Thoracic aorta (tissue), 2 donors: ENCODE measurements around the gene PDLIM5. TPM values are rescaled to one million over a fixed set of nuclear protein-coding genes. Genes with fewer than 3 reads are reported as not detected.

Experiments
- ATAC-seq: fragments of 150-250 bp; one replicate; pipeline ENCODE4 v1.8.0; 2017; ENCODE audit warnings: low read depth; ENCODE audit not compliant: insufficient number of reproducible peaks, low FRiP score
- DNase-seq: peaks from one replicate; pipeline ENCODE4 v3.0.0-alpha.2; 2020; ENCODE audit warnings: low spot score
- H3K27ac ChIP-seq, 2 donors: fragments of 200-600 bp; sonication (generic); 1 replicate in 1 of 2; 2 replicates in 1 of 2; pipeline ENCODE4 v1.5.1; 2016; ENCODE audit warnings: mild to moderate bottlenecking in 2 of 2, moderate library complexity in 2 of 2
- H3K27me3 ChIP-seq: fragments of 200-600 bp; sonication (generic); replicated peaks from 2 replicates; pipeline ENCODE4 v1.6.0; 2016; ENCODE audit warnings: mild to moderate bottlenecking; ENCODE audit not compliant: insufficient read depth
- H3K36me3 ChIP-seq: fragments of 200-600 bp; sonication (generic); one replicate; pipeline ENCODE4 v1.5.1; 2016
- H3K4me1 ChIP-seq, 2 donors: fragments of 200-600 bp; sonication (generic); 1 replicate in 1 of 2; 2 replicates in 1 of 2; pipeline versions ENCODE4 v1.5.1 to v1.6.0; 2016; ENCODE audit warnings: low read depth in 2 of 2, mild to moderate bottlenecking in 1 of 2; ENCODE audit not compliant: control insufficient read depth in 1 of 2
- H3K4me3 ChIP-seq: fragments of 200-600 bp; sonication (generic); 2 replicates; pipeline ENCODE4 v1.5.1; 2016; ENCODE audit warnings: mild to moderate bottlenecking
- H3K9me3 ChIP-seq: fragments of 200-600 bp; sonication (generic); 2 replicates; pipeline ENCODE4 v1.5.1; 2016
- total RNA-seq, 2 donors: library from RNA; depleted of rRNA; stranded (reverse); fragments of >200 nt; gene quantifications; one replicate each; pipeline versions ENCODE4 v1.1.0 to v1.2.3, GENCODE V29; 2016
- TF ChIP-seq, protein P1 (sequence below): fragments of 200-600 bp; sonication (generic); IDR thresholded peaks from one replicate; pipeline ENCODE4 v1.5.1; 2019; ENCODE audit warnings: antibody characterized with exemption

PDLIM5 gene
- total RNA-seq, 2 donors from 2014 or later = 275 to 328 TPM

DNA sequence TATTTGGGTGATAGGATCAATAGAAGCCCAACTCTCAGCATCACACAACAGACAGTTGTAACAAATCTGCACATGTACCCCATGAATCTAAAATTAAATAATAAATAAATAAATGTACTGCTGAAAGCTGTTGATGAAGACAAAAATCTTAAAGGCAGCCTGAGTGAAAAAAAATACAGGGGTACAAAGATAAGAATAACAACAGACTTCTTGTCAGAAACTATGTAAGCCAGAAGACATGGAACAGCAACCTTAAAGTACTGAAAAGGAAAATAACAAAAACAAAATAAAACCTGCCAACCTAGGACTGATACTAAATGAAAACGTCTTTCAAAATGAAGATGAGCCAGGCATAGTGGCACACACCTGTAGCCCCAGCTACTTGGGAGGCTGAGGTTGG is 25.0 kb upstream of the PDLIM5 start:
- H3K36me3 ChIP-seq = no peaks in the 10 kb centered on the region
- peaks cover 3 to 20% of the 10 kb centered on the region in 2 donors for H3K4me1 ChIP-seq
- TF ChIP-seq, protein P1, sequence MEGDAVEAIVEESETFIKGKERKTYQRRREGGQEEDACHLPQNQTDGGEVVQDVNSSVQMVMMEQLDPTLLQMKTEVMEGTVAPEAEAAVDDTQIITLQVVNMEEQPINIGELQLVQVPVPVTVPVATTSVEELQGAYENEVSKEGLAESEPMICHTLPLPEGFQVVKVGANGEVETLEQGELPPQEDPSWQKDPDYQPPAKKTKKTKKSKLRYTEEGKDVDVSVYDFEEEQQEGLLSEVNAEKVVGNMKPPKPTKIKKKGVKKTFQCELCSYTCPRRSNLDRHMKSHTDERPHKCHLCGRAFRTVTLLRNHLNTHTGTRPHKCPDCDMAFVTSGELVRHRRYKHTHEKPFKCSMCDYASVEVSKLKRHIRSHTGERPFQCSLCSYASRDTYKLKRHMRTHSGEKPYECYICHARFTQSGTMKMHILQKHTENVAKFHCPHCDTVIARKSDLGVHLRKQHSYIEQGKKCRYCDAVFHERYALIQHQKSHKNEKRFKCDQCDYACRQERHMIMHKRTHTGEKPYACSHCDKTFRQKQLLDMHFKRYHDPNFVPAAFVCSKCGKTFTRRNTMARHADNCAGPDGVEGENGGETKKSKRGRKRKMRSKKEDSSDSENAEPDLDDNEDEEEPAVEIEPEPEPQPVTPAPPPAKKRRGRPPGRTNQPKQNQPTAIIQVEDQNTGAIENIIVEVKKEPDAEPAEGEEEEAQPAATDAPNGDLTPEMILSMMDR = no peak
- DNase-seq (no peak), ATAC-seq (no peak)
- no peaks in the 10 kb centered on the region for H3K27me3 ChIP-seq
- no peak overlapping the region for H3K4me3 ChIP-seq
- no peak overlapping the region for H3K27ac ChIP-seq
- peaks cover 16% of the 10 kb centered on the region for H3K9me3 ChIP-seq

DNA sequence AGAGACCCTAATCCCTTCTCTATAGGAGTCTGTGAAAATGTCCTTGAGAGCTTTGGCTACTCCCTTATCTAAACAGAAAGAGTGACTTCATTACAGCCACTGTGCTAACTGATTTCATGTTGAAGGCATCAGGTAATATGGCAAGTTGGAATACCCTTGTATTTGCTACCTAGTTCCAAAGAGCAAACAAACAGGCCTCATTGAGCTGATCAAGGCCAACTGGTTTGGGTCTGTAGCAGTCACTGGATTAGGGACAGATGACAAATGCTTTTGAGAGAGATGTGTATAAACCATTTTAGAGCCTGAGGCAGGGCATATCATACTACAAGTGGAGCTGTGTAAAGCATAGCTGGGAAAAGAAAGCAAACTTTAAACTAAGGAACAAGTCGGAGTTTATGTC is 22.9 kb upstream of the PDLIM5 start:
- TF ChIP-seq, protein P1 = no peak
- Histone ChIP-seq H3K27ac (no peak overlapping the region), H3K9me3 (peaks cover 16% of the 10 kb centered on the region), H3K36me3 (no peaks in the 10 kb centered on the region), H3K27me3 (no peaks in the 10 kb centered on the region), H3K4me1 (peaks cover 0 to 9% of the 10 kb centered on the region in 2 donors), H3K4me3 (no peak overlapping the region)
- ATAC-seq (no peak), DNase-seq (no peak)

GRCh38 chr4:94430406-94430805 is 21.3 kb upstream of the PDLIM5 start:
- peaks cover 16% of the 10 kb centered on the region for H3K9me3 ChIP-seq
- ATAC-seq (no peak), DNase-seq (no peak)
- peaks cover 0 to 4% of the 10 kb centered on the region in 2 donors for H3K4me1 ChIP-seq
- H3K27me3 ChIP-seq = no peaks in the 10 kb centered on the region
- no peak overlapping the region for H3K27ac ChIP-seq
- TF ChIP-seq, protein P1 = no peak
- H3K4me3 ChIP-seq = no peak overlapping the region
- H3K36me3 ChIP-seq = no peaks in the 10 kb centered on the region

DNA sequence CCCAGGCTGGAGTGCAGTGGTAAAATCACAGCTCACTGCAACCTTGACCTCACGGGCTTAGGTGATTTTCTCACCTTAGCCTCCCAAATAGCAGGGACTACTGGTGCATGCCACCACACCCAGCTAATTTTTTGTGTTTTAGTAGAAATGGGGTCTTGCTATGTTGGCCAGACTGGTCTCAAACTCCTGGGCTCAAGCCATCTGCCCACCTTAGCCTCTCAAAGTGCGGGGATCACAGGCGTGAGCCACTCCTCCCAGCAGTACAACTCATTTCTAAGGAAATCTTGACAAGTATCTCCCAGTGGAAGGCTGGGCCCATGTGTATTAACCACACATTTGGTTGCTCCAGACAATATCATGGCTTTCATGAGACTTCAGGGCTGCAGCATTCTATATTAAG is 20.4 kb upstream of the PDLIM5 start:
- DNase-seq (no peak), ATAC-seq (no peak)
- H3K4me1 ChIP-seq = peaks cover 0 to 4% of the 10 kb centered on the region in 2 donors

DNA sequence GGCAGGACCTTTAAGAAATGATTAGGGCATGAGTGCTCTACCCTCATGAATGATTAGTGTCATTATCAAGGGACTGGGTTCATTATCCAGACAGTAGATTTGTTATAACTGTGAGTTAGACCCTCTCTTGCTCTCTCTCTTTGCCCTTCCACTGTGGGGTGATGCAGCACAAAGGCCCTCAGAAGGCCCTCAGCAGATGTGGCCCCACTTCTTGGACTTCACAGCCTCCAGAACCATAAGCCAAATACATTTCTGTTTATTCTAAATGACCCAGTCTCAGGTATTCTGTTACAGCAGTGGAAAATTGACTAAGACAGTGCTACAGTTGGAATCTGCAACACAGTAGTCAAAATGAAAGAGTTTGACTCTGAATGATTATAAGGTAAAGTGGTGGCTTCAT is 17.2 kb upstream of the PDLIM5 start:
- peaks cover 0 to 4% of the 10 kb centered on the region in 2 donors for H3K4me1 ChIP-seq
- no peak overlapping the region for H3K4me3 ChIP-seq
- no peaks in the 10 kb centered on the region for H3K36me3 ChIP-seq
- DNase-seq = no peak
- H3K27ac ChIP-seq = no peak overlapping the region
- H3K27me3 ChIP-seq = no peaks in the 10 kb centered on the region
- H3K9me3 ChIP-seq = no peaks in the 10 kb centered on the region
- TF ChIP-seq, protein P1 = no peak
- ATAC-seq = no peak

More for the DNA sequence above, 20.4 kb upstream of the PDLIM5 start:
- H3K36me3 ChIP-seq = no peaks in the 10 kb centered on the region
- TF ChIP-seq, protein P1 = no peak
- no peak overlapping the region for H3K27ac ChIP-seq
- no peaks in the 10 kb centered on the region for H3K27me3 ChIP-seq
- no peak overlapping the region for H3K4me3 ChIP-seq
- peaks cover 9% of the 10 kb centered on the region for H3K9me3 ChIP-seq
